Endothelial cell of umbilical vein (primary cell): Measurements from ENCODE around the gene HSPB2. TPM values are rescaled to one million over a fixed set of nuclear protein-coding genes. Genes with fewer than 3 reads are reported as not detected.

ENCODE experiments used
- BruUV-seq: library from RNA; stranded (reverse); fragments of 400-500 nt; replicated peaks from 2 replicates; lab custom pipeline; 2021; lab: Mats Ljungman, UMichigan
- CTCF ChIA-PET: fragments of 300-600, 350-600 bp; sonication (Branson Sonifier 250); formaldehyde crosslinking; loops from one replicate; lab custom pipeline; 2021; ENCODE audit warnings: antibody characterized with exemption, inconsistent platforms; lab: Charles Lee
- POLR2A ChIA-PET: fragments of 300-600, 350-600 bp; sonication (Branson Sonifier 250); formaldehyde crosslinking; loops from one replicate; lab custom pipeline; 2021; ENCODE audit warnings: antibody characterized with exemption, inconsistent platforms; lab: Charles Lee
- DNase-seq: peaks from one replicate; pipeline ENCODE4 v3.0.0-alpha.2; 2011; ENCODE audit warnings: low read depth, low spot score
- FAIRE-seq: peaks from 2 replicates; lab custom pipeline; 2011; peaks lifted over from hg19 to GRCh38; lab: Jason Lieb, UNC
- H2AFZ ChIP-seq: 2 replicates; pipeline ENCODE4 v1.6.0; 2012; ENCODE audit warnings: low read depth, low read length, control low read depth, inconsistent platforms
- H3K27ac ChIP-seq: 2 replicates; pipeline ENCODE4 v1.5.1; 2011; ENCODE audit warnings: low read depth, mild to moderate bottlenecking, control low read depth, low read length, moderate library complexity; ENCODE audit not compliant: insufficient read depth
- H3K27me3 ChIP-seq, 2 experiments: 2 replicates each; pipeline versions ENCODE4 v1.6.0 to v1.6.1; 2011; ENCODE audit warnings: low read length in 2 of 2, mixed read lengths in 1 of 2; ENCODE audit not compliant: control insufficient read depth in 2 of 2, insufficient read depth in 2 of 2
- H3K36me3 ChIP-seq, 2 experiments: 2 replicates in 1 of 2; 3 replicates in 1 of 2; pipeline ENCODE4 v1.5.1; 2011; ENCODE audit warnings: low read length in 2 of 2, mild to moderate bottlenecking in 1 of 2, moderate library complexity in 1 of 2; ENCODE audit not compliant: control insufficient read depth in 2 of 2, insufficient read depth in 2 of 2; ENCODE audit errors: extremely low read depth in 1 of 2
- H3K4me1 ChIP-seq: 3 replicates; pipeline ENCODE4 v1.5.1; 2011; ENCODE audit warnings: mild to moderate bottlenecking, low read length; ENCODE audit not compliant: control insufficient read depth, insufficient read depth; ENCODE audit errors: extremely low read depth
- H3K4me2 ChIP-seq: 2 replicates; pipeline ENCODE4 v1.6.1; 2011; ENCODE audit warnings: low read length, control low read depth, mixed read lengths; ENCODE audit not compliant: insufficient read depth
- H3K4me3 ChIP-seq, 3 experiments: fragments of 200-600 bp in 1 of 3; sonication (generic), shearing (Covaris generic) in 1 of 3; replicated peaks in 1 of 3; 2 replicates each; pipeline ENCODE4 v1.5.1; 2011 to 2016; ENCODE audit warnings: control low read depth in 3 of 3, low read length in 3 of 3, mild to moderate bottlenecking in 2 of 3, inconsistent platforms in 1 of 3, low read depth in 1 of 3, moderate library complexity in 1 of 3; ENCODE audit not compliant: insufficient read depth in 1 of 3
- H3K79me2 ChIP-seq: 2 replicates; pipeline ENCODE4 v1.6.0; 2012; ENCODE audit warnings: low read length, inconsistent platforms; ENCODE audit not compliant: control insufficient read depth, insufficient read depth
- H3K9ac ChIP-seq: replicated peaks from 2 replicates; pipeline ENCODE3; 2011; ENCODE audit warnings: low read length, control low read depth; ENCODE audit not compliant: insufficient read depth; ENCODE audit errors: extremely low read depth
- H3K9me1 ChIP-seq: replicated peaks from 3 replicates; pipeline ENCODE4 v1.6.0; 2011; ENCODE audit warnings: mild to moderate bottlenecking, low read length; ENCODE audit not compliant: control insufficient read depth, insufficient read depth; ENCODE audit errors: extremely low read depth
- H3K9me3 ChIP-seq: replicated peaks from 2 replicates; pipeline ENCODE4 v1.5.1; 2012; ENCODE audit warnings: low read length, inconsistent platforms; ENCODE audit not compliant: control insufficient read depth, insufficient read depth
- H4K20me1 ChIP-seq: replicated peaks from 2 replicates; pipeline ENCODE3; 2011; ENCODE audit warnings: mild to moderate bottlenecking, low read length; ENCODE audit not compliant: control insufficient read depth, insufficient read depth; ENCODE audit errors: extremely low read depth
- POLR2AphosphoS5 ChIP-seq: IDR thresholded peaks from 2 replicates; pipeline ENCODE4 v1.6.1; 2012; ENCODE audit warnings: low read depth, mild to moderate bottlenecking, control low read depth, low read length, moderate library complexity; ENCODE audit not compliant: insufficient read depth
- dilution Hi-C: fragments of 300-500 bp; cut with MboI; formaldehyde crosslinking; loops from one replicate; pipeline ENCODE4 v1.15.0; 2019; ENCODE audit warnings: low sequenced_read_pairs; ENCODE audit not compliant: extremely low pct_ligation_motif_present
- intact Hi-C: fragments of 100-400 bp; cut with micrococcal nuclease; formaldehyde crosslinking; loops from one replicate; pipeline ENCODE4 v1.10.0; 2022
- polyA plus RNA-seq, 4 experiments: library from polyadenylated mRNA; depleted of rRNA in 3 of 4; stranded (reverse) in 3 of 4; unstranded in 1 of 4; fragments of >200 nt; gene quantifications; 2 replicates each; pipeline versions ENCODE4 v1.2.1 to v1.2.3, GENCODE V29; 2011 to 2012; ENCODE audit warnings: missing spikeins in 1 of 4
- small RNA-seq: library from RNA; depleted of rRNA; stranded (forward); fragments of <200 nt; gene quantifications from one replicate; pipeline ENCODE3, GENCODE V24; 2012; ENCODE audit warnings: low replicate concordance, low read depth; ENCODE audit not compliant: insufficient read depth, insufficient read length
- total RNA-seq: library from RNA; stranded (reverse); gene quantifications from 2 replicates; pipeline ENCODE4 v1.2.3, GENCODE V29; 2021

The HSPB2 gene
- total and polyA plus RNA-seq, 2 donors (not counting 3 experiments of a cell fraction or from before 2014, with no cell fraction given) = not detected

- peaks cover 13% of the 10 kb centered on the region for H3K4me1 ChIP-seq
- H2AFZ ChIP-seq = no peak overlapping the region
- intact Hi-C loops (loop anchor here (2.0 kb wide), 1 partner anchor 15 kb away; no protein-coding TSS in a partner anchor), dilution Hi-C loops (no loop called here)
- DNase-seq (no peak), FAIRE-seq (no peak)
- H4K20me1 ChIP-seq = no peaks in the 10 kb centered on the region
- no peaks in the 10 kb centered on the region for H3K79me2 ChIP-seq
- H3K27me3 ChIP-seq = no peaks in the 10 kb centered on the region
- no peaks in the 10 kb centered on the region for H3K9me3 ChIP-seq
- H3K27ac ChIP-seq = no peak overlapping the region
- no TSS peak for BruUV-seq
- POLR2A ChIA-PET = no interaction called here
- H3K9ac ChIP-seq = no peak overlapping the region
- no peaks in the 10 kb centered on the region for H3K9me1 ChIP-seq
- TF ChIP-seq POLR2AphosphoS5 = no peak
- H3K4me3 ChIP-seq = no peak overlapping the region
- H3K36me3 ChIP-seq = no peaks in the 10 kb centered on the region
- no peak overlapping the region for H3K4me2 ChIP-seq
- CTCF ChIA-PET = interaction anchor here (1.1 to 3.5 kb wide), 4 partner anchors 13 to 30 kb away, joined by 5 to 9 read pairs (median 6); no protein-coding TSS in a partner anchor
Measured at GRCh38 chr11:111961389-111962300, 49.1 kb downstream of the HSPB2 start.

Small RNA genes within 50 kb of the gene (small RNA-seq; reads per million reads assigned to genes)
- gene C11orf52 (not detected), gene GNG5P3 (not detected), gene RNA5SP351 (not detected), gene RPL37AP8 (not detected)

Other genes with a start within 250 kb of the HSPB2 start
- gene PPP2R1B, start 146.3 kb upstream of the HSPB2 start, total RNA-seq = 42.7 and 50.8 TPM in 2 replicates
- gene PPP2R1B, start 146.3 kb upstream of the HSPB2 start, polyA plus RNA-seq = 17.0 and 18.0 TPM in 2 replicates
- gene ALG9, start 41.2 kb upstream of the HSPB2 start, total RNA-seq = 29.1 and 33.5 TPM in 2 replicates
- gene ALG9, start 41.2 kb upstream of the HSPB2 start, polyA plus RNA-seq = 29.4 TPM in 2 replicates
- gene FDXACB1, start 33.6 kb upstream of the HSPB2 start, total RNA-seq = 1.4 and 3.3 TPM in 2 replicates
- gene FDXACB1, start 33.6 kb upstream of the HSPB2 start, polyA plus RNA-seq = 1.1 and 1.3 TPM in 2 replicates
- 7.4 TPM in 2 replicates for gene CFAP68, start 33.2 kb upstream of the HSPB2 start, total RNA-seq
- 9.0 and 10.6 TPM in 2 replicates for gene CFAP68, start 33.2 kb upstream of the HSPB2 start, polyA plus RNA-seq
- not detected in 2 replicates for gene CRYAB, start 964 bp upstream of the HSPB2 start, total RNA-seq
- gene CRYAB, start 964 bp upstream of the HSPB2 start, polyA plus RNA-seq = 0.32 and 0.48 TPM in 2 replicates
- gene C11orf52, start 6.2 kb downstream of the HSPB2 start, total RNA-seq = 0.31 and 0.99 TPM in 2 replicates
- gene C11orf52, start 6.2 kb downstream of the HSPB2 start, polyA plus RNA-seq = 0.76 and 1.2 TPM in 2 replicates
- 18.6 and 20.0 TPM in 2 replicates for gene DIXDC1, start 24.6 kb downstream of the HSPB2 start, total RNA-seq
- gene DIXDC1, start 24.6 kb downstream of the HSPB2 start, polyA plus RNA-seq = 6.4 and 8.0 TPM in 2 replicates
- 40.1 and 41.3 TPM in 2 replicates for gene DLAT, start 112.7 kb downstream of the HSPB2 start, total RNA-seq
- gene DLAT, start 112.7 kb downstream of the HSPB2 start, polyA plus RNA-seq = 10.5 and 13.3 TPM in 2 replicates
- gene PIH1D2, start 161.3 kb downstream of the HSPB2 start, total RNA-seq = 1.3 and 1.8 TPM in 2 replicates
- gene PIH1D2, start 161.3 kb downstream of the HSPB2 start, polyA plus RNA-seq = 0.49 and 0.51 TPM in 2 replicates
- 16.7 and 18.5 TPM in 2 replicates for gene NKAPD1, start 161.6 kb downstream of the HSPB2 start, total RNA-seq
- 5.2 and 7.2 TPM in 2 replicates for gene NKAPD1, start 161.6 kb downstream of the HSPB2 start, polyA plus RNA-seq
- gene TIMM8B, start 174.0 kb downstream of the HSPB2 start, total RNA-seq = 64.1 and 77.0 TPM in 2 replicates
- gene TIMM8B, start 174.0 kb downstream of the HSPB2 start, polyA plus RNA-seq = 110 and 120 TPM in 2 replicates
- 72.3 and 79.0 TPM in 2 replicates for gene SDHD, start 174.1 kb downstream of the HSPB2 start, total RNA-seq
- gene SDHD, start 174.1 kb downstream of the HSPB2 start, polyA plus RNA-seq = 169 and 190 TPM in 2 replicates